ENCODE measurements around the gene CDH5.
A peak's percentile ranks its signal among the peaks of the same experiment; 100 is the strongest.

The CDH5 gene

DNA sequence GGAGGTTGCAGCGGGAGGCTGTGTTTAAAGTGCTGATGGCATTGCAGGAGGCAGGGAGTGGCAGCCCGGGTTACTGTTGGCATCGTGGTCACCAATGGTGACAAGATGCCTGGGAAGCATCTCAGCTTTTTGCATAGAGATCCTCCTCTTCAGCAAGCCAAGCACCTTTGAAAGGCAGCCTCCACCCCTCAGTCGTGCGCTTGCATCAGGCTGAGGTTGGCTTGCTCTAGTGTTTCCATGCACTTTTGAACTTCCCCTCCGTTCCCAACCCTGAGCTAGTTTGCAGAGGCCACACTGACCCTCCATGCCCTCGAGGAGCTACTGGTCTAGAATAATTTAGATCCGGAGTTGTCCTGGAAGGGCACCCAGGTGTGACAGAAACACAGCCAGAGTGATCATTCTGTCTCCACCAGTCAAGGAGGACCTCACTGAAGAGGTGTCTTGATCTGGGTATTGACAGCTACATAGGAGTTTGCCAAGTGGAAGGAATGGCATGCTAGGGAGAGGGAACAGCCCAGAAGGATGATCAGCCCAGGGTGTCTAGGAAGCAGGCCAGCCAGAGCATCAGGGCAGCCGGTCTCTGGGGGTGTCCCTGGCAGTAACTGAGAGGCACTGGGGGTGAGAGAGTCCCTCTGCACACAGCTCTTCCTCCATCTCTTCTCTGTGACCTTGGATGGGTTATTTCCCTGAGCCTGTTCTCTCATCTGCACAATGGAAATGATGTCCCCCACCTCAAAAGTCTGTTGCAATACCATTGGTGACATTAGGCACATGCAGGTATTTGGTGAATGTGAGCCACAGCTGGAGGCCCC, 68.3 kb downstream of the CDH5 start:
- H3K79me1 ChIP-seq (ENCODE audit: low read depth, low read length), result no peaks in the 10 kb centered on the region
- no peak overlapping the region for H3K4ac ChIP-seq (ENCODE audit: low read length)
- H3K18ac ChIP-seq (ENCODE audit: low read length), result no peak overlapping the region
- no peaks in the 10 kb centered on the region for H3K9me3 ChIP-seq (replicated peaks in 1 of 2; ENCODE audit: control insufficient read depth in 2 of 2, insufficient read depth in 1 of 2, low read depth in 1 of 2, low read length in 2 of 2)
- peaks cover 5 to 11% of the 10 kb centered on the region in 2 donors for H3K4me1 ChIP-seq (ENCODE audit: control insufficient read depth in 2 of 2, insufficient read depth in 1 of 2, low read depth in 1 of 2, low read length in 2 of 2)
- no peak overlapping the region for H3K9ac ChIP-seq (ENCODE audit: low read depth, low read length, poor library complexity)
- H4K8ac ChIP-seq (ENCODE audit: low read depth, low read length), result no peak overlapping the region
- DNase-seq (ENCODE audit: low spot score), result no peak
- no peak overlapping the region for H3K14ac ChIP-seq (ENCODE audit: low read length)
- no peak overlapping the region for H2BK5ac ChIP-seq (ENCODE audit: low read length)
- H2BK12ac ChIP-seq (ENCODE audit: low read length), result no peak overlapping the region
- H3K4me3 ChIP-seq (ENCODE audit: low read length in 2 of 2), result no peak overlapping the region
- H3K36me3 ChIP-seq (replicated peaks in 1 of 2; ENCODE audit: control insufficient read depth in 2 of 2, insufficient read depth in 2 of 2, low read length in 2 of 2), result no peaks in the 10 kb centered on the region
- H2BK120ac ChIP-seq (ENCODE audit: low read depth, low read length), result no peak overlapping the region
- no peak overlapping the region for H2BK15ac ChIP-seq (ENCODE audit: low read length)
- no peak overlapping the region for H4K91ac ChIP-seq (ENCODE audit: low read depth, low read length, poor library complexity)
- H2AK5ac ChIP-seq (ENCODE audit: low read depth, low read length), result peak overlapping the region; percentile 4
- WGBS, 2 donors (ENCODE audit: extremely low coverage in 2 of 2, insufficient read length in 2 of 2, insufficient replicate concordance in 1 of 2), result no CpG with 5 or more reads among the region's 9 CpGs
- H3K27me3 ChIP-seq (ENCODE audit: control insufficient read depth in 3 of 3, insufficient read depth in 3 of 3, low read depth in 1 of 3, low read length in 3 of 3), result peaks cover 0 to 7% (median 2%) of the 10 kb centered on the region in 3 experiments
- H2AFZ ChIP-seq (ENCODE audit: low read length), result no peak overlapping the region
- H3K27ac ChIP-seq (replicated peaks; ENCODE audit: low read length), result no peak overlapping the region
- no peak overlapping the region for H3K4me2 ChIP-seq (ENCODE audit: insufficient read depth, low read length, poor library complexity, severe bottlenecking)
- H3K23ac ChIP-seq (ENCODE audit: low read depth, low read length, poor library complexity), result no peak overlapping the region

GRCh38 chr16:66435896-66436295, 69.4 kb downstream of the CDH5 start:
- H3K9me3 ChIP-seq (replicated peaks in 1 of 2; ENCODE audit: control insufficient read depth in 2 of 2, insufficient read depth in 1 of 2, low read depth in 1 of 2, low read length in 2 of 2), result no peaks in the 10 kb centered on the region
- H3K4me2 ChIP-seq (ENCODE audit: insufficient read depth, low read length, poor library complexity, severe bottlenecking), result no peak overlapping the region
- H3K4me1 ChIP-seq (ENCODE audit: control insufficient read depth in 2 of 2, insufficient read depth in 1 of 2, low read depth in 1 of 2, low read length in 2 of 2), result peaks cover 5 to 11% of the 10 kb centered on the region in 2 donors
- no peak overlapping the region for H2BK15ac ChIP-seq (ENCODE audit: low read length)
- no peak overlapping the region for H2AK5ac ChIP-seq (ENCODE audit: low read depth, low read length)
- no peak for DNase-seq (ENCODE audit: low spot score)
- H3K23ac ChIP-seq (ENCODE audit: low read depth, low read length, poor library complexity), result no peak overlapping the region
- H2AFZ ChIP-seq (ENCODE audit: low read length), result no peak overlapping the region
- no peaks in the 10 kb centered on the region for H3K36me3 ChIP-seq (replicated peaks in 1 of 2; ENCODE audit: control insufficient read depth in 2 of 2, insufficient read depth in 2 of 2, low read length in 2 of 2)
- H3K18ac ChIP-seq (ENCODE audit: low read length), result no peak overlapping the region
- H3K4me3 ChIP-seq (ENCODE audit: low read length in 2 of 2), result no peak overlapping the region
- no peak overlapping the region for H2BK12ac ChIP-seq (ENCODE audit: low read length)
- H2BK5ac ChIP-seq (ENCODE audit: low read length), result no peak overlapping the region
- no peak overlapping the region for H4K91ac ChIP-seq (ENCODE audit: low read depth, low read length, poor library complexity)
- WGBS, 2 donors (ENCODE audit: extremely low coverage in 2 of 2, insufficient read length in 2 of 2, insufficient replicate concordance in 1 of 2), result no CpG with 5 or more reads among the region's 1 CpG
- H3K4ac ChIP-seq (ENCODE audit: low read length), result no peak overlapping the region
- H4K8ac ChIP-seq (ENCODE audit: low read depth, low read length), result no peak overlapping the region
- no peak overlapping the region for H2BK120ac ChIP-seq (ENCODE audit: low read depth, low read length)
- no peaks in the 10 kb centered on the region for H3K79me1 ChIP-seq (ENCODE audit: low read depth, low read length)
- no peak overlapping the region for H3K27ac ChIP-seq (replicated peaks; ENCODE audit: low read length)
- no peak overlapping the region for H3K9ac ChIP-seq (ENCODE audit: low read depth, low read length, poor library complexity)
- no peak overlapping the region for H3K14ac ChIP-seq (ENCODE audit: low read length)
- H3K27me3 ChIP-seq (ENCODE audit: control insufficient read depth in 3 of 3, insufficient read depth in 3 of 3, low read depth in 1 of 3, low read length in 3 of 3), result peaks cover 0 to 3% (median 0%) of the 10 kb centered on the region in 3 experiments

DNA sequence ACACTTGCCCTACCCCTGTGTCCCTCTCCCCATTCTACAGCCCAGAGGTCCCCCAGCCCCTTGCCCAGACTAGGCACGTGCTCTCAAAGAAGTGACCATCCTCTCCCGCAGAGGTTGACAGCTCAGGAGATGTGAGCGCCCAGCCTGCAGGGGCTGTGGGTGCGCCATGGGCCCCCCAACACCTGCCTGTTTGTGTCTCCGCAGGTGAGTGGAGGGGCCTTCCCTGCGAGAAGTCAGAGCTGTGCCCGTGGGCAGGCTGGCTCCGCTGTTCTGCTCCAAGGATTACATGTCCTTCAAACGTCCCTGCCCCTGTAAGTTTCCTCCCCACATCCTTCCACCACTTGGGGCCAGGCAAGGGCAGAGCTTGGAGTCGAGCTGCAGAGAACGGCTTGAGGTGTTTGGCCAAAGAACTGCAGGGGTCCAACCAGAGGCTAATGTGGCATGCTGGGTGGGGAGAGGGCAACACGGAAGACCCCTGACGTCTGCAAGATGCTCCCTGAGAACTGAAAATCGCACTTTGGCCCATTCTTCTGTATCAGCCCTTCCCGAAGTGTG, 71.0 kb downstream of the CDH5 start:
- Histone ChIP-seq H3K18ac (ENCODE audit: low read length) (peak overlapping the region; percentile 32), H2BK12ac (ENCODE audit: low read length) (peak overlapping the region; percentile 17), H4K91ac (ENCODE audit: low read depth, low read length, poor library complexity) (no peak overlapping the region), H3K23ac (ENCODE audit: low read depth, low read length, poor library complexity) (no peak overlapping the region), H2BK120ac (ENCODE audit: low read depth, low read length) (no peak overlapping the region), H3K4me3 (ENCODE audit: low read length in 2 of 2) (no peak overlapping the region), H3K27ac (replicated peaks; ENCODE audit: low read length) (no peak overlapping the region), H3K4me2 (ENCODE audit: insufficient read depth, low read length, poor library complexity, severe bottlenecking) (no peak overlapping the region), H2BK5ac (ENCODE audit: low read length) (no peak overlapping the region), H3K14ac (ENCODE audit: low read length) (peak overlapping the region; percentile 77), H3K9me3 (replicated peaks in 1 of 2; ENCODE audit: control insufficient read depth in 2 of 2, insufficient read depth in 1 of 2, low read depth in 1 of 2, low read length in 2 of 2) (no peaks in the 10 kb centered on the region), H3K4ac (ENCODE audit: low read length) (peak overlapping the region; percentile 67), H3K4me1 (ENCODE audit: control insufficient read depth in 2 of 2, insufficient read depth in 1 of 2, low read depth in 1 of 2, low read length in 2 of 2) (peaks cover 5 to 11% of the 10 kb centered on the region in 2 donors), H3K27me3 (ENCODE audit: control insufficient read depth in 3 of 3, insufficient read depth in 3 of 3, low read depth in 1 of 3, low read length in 3 of 3) (peaks cover 0 to 3% (median 0%) of the 10 kb centered on the region in 3 experiments), H2BK15ac (ENCODE audit: low read length) (peak overlapping the region; percentile 6), H4K8ac (ENCODE audit: low read depth, low read length) (no peak overlapping the region), H2AFZ (ENCODE audit: low read length) (no peak overlapping the region), H3K79me1 (ENCODE audit: low read depth, low read length) (no peaks in the 10 kb centered on the region), H3K36me3 (replicated peaks in 1 of 2; ENCODE audit: control insufficient read depth in 2 of 2, insufficient read depth in 2 of 2, low read length in 2 of 2) (no peaks in the 10 kb centered on the region), H2AK5ac (ENCODE audit: low read depth, low read length) (peak overlapping the region; percentile 87), H3K9ac (ENCODE audit: low read depth, low read length, poor library complexity) (no peak overlapping the region)
- no CpG with 5 or more reads among the region's 15 CpGs for WGBS, 2 donors (ENCODE audit: extremely low coverage in 2 of 2, insufficient read length in 2 of 2, insufficient replicate concordance in 1 of 2)
- no peak for DNase-seq (ENCODE audit: low spot score)

DNA sequence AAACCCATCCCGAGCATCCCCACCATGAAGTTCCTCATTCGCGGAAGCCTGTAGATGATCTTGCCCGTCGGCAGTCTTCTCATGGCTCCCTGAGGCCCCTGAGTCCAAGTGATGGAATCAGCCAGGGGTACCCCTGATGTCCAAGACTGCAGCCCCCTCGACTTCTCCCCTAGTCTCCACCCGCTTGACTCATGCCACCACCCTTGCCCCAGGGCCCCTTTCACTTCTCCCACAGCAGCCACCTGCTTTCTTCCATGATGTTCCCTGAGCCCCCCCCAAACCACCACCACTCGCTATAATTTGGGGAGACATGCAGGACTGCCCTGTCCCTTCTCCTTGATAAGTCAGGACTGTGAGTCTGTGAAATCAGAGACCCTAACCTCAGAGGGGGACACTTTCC, 72.0 kb downstream of the CDH5 start:
- WGBS, 2 donors (ENCODE audit: extremely low coverage in 2 of 2, insufficient read length in 2 of 2, insufficient replicate concordance in 1 of 2), result no CpG with 5 or more reads among the region's 8 CpGs
- H4K91ac ChIP-seq (ENCODE audit: low read depth, low read length, poor library complexity), result no peak overlapping the region
- no peak overlapping the region for H3K23ac ChIP-seq (ENCODE audit: low read depth, low read length, poor library complexity)
- H3K4ac ChIP-seq (ENCODE audit: low read length), result no peak overlapping the region
- H3K18ac ChIP-seq (ENCODE audit: low read length), result no peak overlapping the region
- no peak overlapping the region for H3K27ac ChIP-seq (replicated peaks; ENCODE audit: low read length)
- no peak overlapping the region for H2BK12ac ChIP-seq (ENCODE audit: low read length)
- H3K27me3 ChIP-seq (ENCODE audit: control insufficient read depth in 3 of 3, insufficient read depth in 3 of 3, low read depth in 1 of 3, low read length in 3 of 3), result peaks cover 0 to 3% (median 0%) of the 10 kb centered on the region in 3 experiments
- no peak overlapping the region for H3K4me2 ChIP-seq (ENCODE audit: insufficient read depth, low read length, poor library complexity, severe bottlenecking)
- H3K9ac ChIP-seq (ENCODE audit: low read depth, low read length, poor library complexity), result no peak overlapping the region
- H4K8ac ChIP-seq (ENCODE audit: low read depth, low read length), result no peak overlapping the region
- no peaks in the 10 kb centered on the region for H3K9me3 ChIP-seq (replicated peaks in 1 of 2; ENCODE audit: control insufficient read depth in 2 of 2, insufficient read depth in 1 of 2, low read depth in 1 of 2, low read length in 2 of 2)
- no peak overlapping the region for H2BK120ac ChIP-seq (ENCODE audit: low read depth, low read length)
- H3K4me3 ChIP-seq (ENCODE audit: low read length in 2 of 2), result no peak overlapping the region
- H3K14ac ChIP-seq (ENCODE audit: low read length), result no peak overlapping the region
- no peaks in the 10 kb centered on the region for H3K36me3 ChIP-seq (replicated peaks in 1 of 2; ENCODE audit: control insufficient read depth in 2 of 2, insufficient read depth in 2 of 2, low read length in 2 of 2)
- H2BK15ac ChIP-seq (ENCODE audit: low read length), result no peak overlapping the region
- H2AK5ac ChIP-seq (ENCODE audit: low read depth, low read length), result peak overlapping the region; percentile 27
- no peaks in the 10 kb centered on the region for H3K79me1 ChIP-seq (ENCODE audit: low read depth, low read length)
- no peak for DNase-seq (ENCODE audit: low spot score)
- peaks cover 4 to 6% of the 10 kb centered on the region in 2 donors for H3K4me1 ChIP-seq (ENCODE audit: control insufficient read depth in 2 of 2, insufficient read depth in 1 of 2, low read depth in 1 of 2, low read length in 2 of 2)
- no peak overlapping the region for H2BK5ac ChIP-seq (ENCODE audit: low read length)
- no peak overlapping the region for H2AFZ ChIP-seq (ENCODE audit: low read length)

Data from neuronal stem cell (in vitro differentiated cells).